Fibroblast of lung (primary cell): Measurements from ENCODE around the gene PTX4.

Experiments
- CTCF ChIP-seq, 2 donors: IDR thresholded peaks in 1 of 2; conservative IDR thresholded peaks in 1 of 2; 1 replicate in 1 of 2; 2 replicates in 1 of 2; pipeline ENCODE4 v1.5.1; 2011 to 2012; ENCODE audit warnings: low read length in 2 of 2, control low read depth in 1 of 2, inconsistent platforms in 1 of 2, low read depth in 1 of 2, mild to moderate bottlenecking in 1 of 2
- EZH2 ChIP-seq: IDR thresholded peaks from 2 replicates; pipeline ENCODE4 v1.5.1; 2012; ENCODE audit warnings: low read length, control low read depth, mild to moderate bottlenecking; ENCODE audit errors: missing control alignments

- TF ChIP-seq CTCF (conservative IDR thresholded peaks at IDR 0.05 in 1 of 2, IDR thresholded peaks at IDR 0.05 in 1 of 2; ENCODE audit: low read depth in 1 of 2, low read length in 2 of 2): no peak
- no peak for TF ChIP-seq EZH2
Observed at GRCh38 chr16:1459967-1460366, 28.8 kb downstream of the PTX4 start.
